HepG2 (cell line): ENCODE data around the gene WNT4. TPM values are rescaled to one million over a fixed set of nuclear protein-coding genes. Genes with fewer than 3 reads are reported as not detected.

Source experiments
- ATAC-seq: fragments of 200-7000 bp; cut with Tn5 transposase; 3 replicates; pipeline ENCODE4 v1.9.1; 2020; ENCODE audit warnings: mild to moderate bottlenecking, moderate library complexity
- Bru-seq: library from RNA; stranded (reverse); fragments of 400-500 nt; gene quantifications from one replicate; lab custom pipeline; 2021; lab: Mats Ljungman, UMichigan
- BruChase-seq, 2 experiments: library from RNA; stranded (reverse); fragments of 400-500 nt; gene quantifications; one replicate each; lab custom pipeline; 2021; lab: Mats Ljungman, UMichigan
- BruUV-seq: library from RNA; stranded (reverse); fragments of 400-500 nt; replicated peaks from 2 replicates; lab custom pipeline; 2021; lab: Mats Ljungman, UMichigan
- CTCF ChIA-PET: fragments of 300-600 bp; formaldehyde crosslinking; extraction: SDS; loops from one replicate; lab custom pipeline; 2021; ENCODE audit warnings: low total read pairs, inconsistent platforms, low intra/inter-chr PET ratio; lab: Yijun Ruan, JAX
- POLR2A ChIA-PET: fragments of 350-600 bp; sonication (Branson Sonifier 250); formaldehyde crosslinking; loops from one replicate; lab custom pipeline; 2020; ENCODE audit warnings: antibody characterized with exemption, inconsistent platforms; lab: Yijun Ruan, JAX
- DNase-seq: peaks from one replicate; pipeline ENCODE4 v3.0.0-alpha.2; 2015; ENCODE audit warnings: low spot score
- FAIRE-seq: peaks from 3 replicates; lab custom pipeline; 2011; peaks lifted over from hg19 to GRCh38; lab: Jason Lieb, UNC
- H2AFZ ChIP-seq: one replicate; pipeline ENCODE4 v1.6.1; 2011; ENCODE audit warnings: low read length, inconsistent platforms
- H3K27ac ChIP-seq: fragments of 300-600 bp; 3 replicates; pipeline ENCODE4 v1.8.0; 2011; ENCODE audit warnings: mixed run types, mild to moderate bottlenecking, mixed read lengths, low read length, inconsistent platforms; ENCODE audit not compliant: insufficient read depth; ENCODE audit errors: extremely low read length
- H3K27me3 ChIP-seq, 2 experiments: fragments of 200-600 bp in 1 of 2; 2 replicates in 1 of 2; 3 replicates in 1 of 2; pipeline versions ENCODE4 v1.6.0 to v1.8.0; 2011; ENCODE audit warnings: low read length in 2 of 2, mild to moderate bottlenecking in 2 of 2, moderate library complexity in 2 of 2, inconsistent platforms in 1 of 2; ENCODE audit not compliant: insufficient read depth in 2 of 2, control insufficient read depth in 1 of 2
- H3K36me3 ChIP-seq, 2 experiments: fragments of 200-600 bp in 1 of 2; replicated peaks in 1 of 2; 2 replicates in 1 of 2; 3 replicates in 1 of 2; pipeline versions ENCODE4 v1.5.1 to v1.8.0; 2011; ENCODE audit warnings: low read length in 2 of 2, inconsistent platforms in 1 of 2; ENCODE audit not compliant: insufficient read depth in 2 of 2, control insufficient read depth in 1 of 2
- H3K4me1 ChIP-seq: 2 replicates; pipeline ENCODE4 v1.5.1; 2012; ENCODE audit warnings: low read length, inconsistent platforms; ENCODE audit not compliant: insufficient read depth
- H3K4me2 ChIP-seq: 2 replicates; pipeline ENCODE4 v1.6.0; 2011; ENCODE audit warnings: low read depth, low read length, inconsistent platforms
- H3K4me3 ChIP-seq, 3 experiments: fragments of 200-600 bp in 1 of 3; sonication (generic), shearing (Covaris generic) in 1 of 3; replicated peaks in 1 of 3; 2 replicates each; pipeline ENCODE4 v1.5.1; 2011 to 2016; ENCODE audit warnings: low read length in 3 of 3, inconsistent platforms in 2 of 3, low read depth in 2 of 3, mild to moderate bottlenecking in 2 of 3, control low read depth in 1 of 3, mixed read lengths in 1 of 3; ENCODE audit not compliant: insufficient read depth in 1 of 3
- H3K79me2 ChIP-seq: one replicate; pipeline ENCODE4 v1.6.1; 2011; ENCODE audit warnings: low read length, inconsistent platforms; ENCODE audit not compliant: insufficient read depth
- H3K9ac ChIP-seq: 2 replicates; pipeline ENCODE4 v1.6.0; 2011; ENCODE audit warnings: mild to moderate bottlenecking, low read depth, low read length, inconsistent platforms; ENCODE audit not compliant: insufficient read depth
- H3K9me3 ChIP-seq: 2 replicates; pipeline ENCODE4 v1.5.1; 2012; ENCODE audit warnings: mild to moderate bottlenecking, low read length
- H4K20me1 ChIP-seq: 2 replicates; pipeline ENCODE4 v1.6.0; 2011; ENCODE audit warnings: inconsistent platforms, mild to moderate bottlenecking, low read length, moderate library complexity; ENCODE audit not compliant: insufficient read depth
- BCL6 ChIP-seq: IDR thresholded peaks from 2 replicates; pipeline ENCODE4 v1.6.1; 2016; ENCODE audit warnings: missing genetic modification reagents, missing compliant biosample characterization
- BRCA1 ChIP-seq: sonication (generic); formaldehyde crosslinking; IDR thresholded peaks from 2 replicates; pipeline ENCODE4 v1.4.0; 2020; ENCODE audit warnings: missing genetic modification reagents
- EZH2 ChIP-seq: conservative IDR thresholded peaks from 2 replicates; pipeline ENCODE4 v1.6.1; 2012; ENCODE audit warnings: mild to moderate bottlenecking, low read depth, low read length, moderate library complexity
- ZNF629 ChIP-seq: sonication (generic); formaldehyde crosslinking; conservative IDR thresholded peaks from 2 replicates; pipeline ENCODE4 v1.5.0; 2020; ENCODE audit warnings: missing genetic modification reagents
- WGBS: methylation state at CpG from one replicate; pipeline ENCODE4 v1.1.6; 2017; ENCODE audit warnings: low lambda C conversion rate; 5-methylcytosine and 5-hydroxymethylcytosine counted together
- in situ Hi-C: cut with HindIII; loops from 2 replicates; pipeline ENCODE4 v1.10.0; 2017; ENCODE audit warnings: low pct_unique_long_range_greater_than_20kb; ENCODE audit not compliant: extremely low pct_ligation_motif_present
- intact Hi-C: fragments of 100-400 bp; cut with micrococcal nuclease; formaldehyde crosslinking; loops from one replicate; pipeline ENCODE4 v1.10.0; 2022; ENCODE audit not compliant: unreplicated experiment
- long read RNA-seq, 2 experiments: library from RNA in 1 of 2; library from polyadenylated mRNA in 1 of 2; stranded (forward) in 1 of 2; unstranded in 1 of 2; transcript quantifications; one replicate each; pipeline ENCODE4 v2.0.0, GENCODE V29; 2019 to 2022
- polyA minus RNA-seq, 3 experiments: library from RNA; depleted of rRNA, polyadenylated mRNA; stranded (reverse); fragments of >200 nt; gene quantifications; 2 replicates each; pipeline ENCODE4 v1.2.3, GENCODE V29; 2011; ENCODE audit warnings: low replicate concordance in 1 of 3
- polyA plus RNA-seq, 8 experiments: library from polyadenylated mRNA; depleted of rRNA in 3 of 8; stranded (reverse) in 7 of 8; unstranded in 1 of 8; fragments of >200 nt; fragmentation: Illumina TruSeq in 4 of 8; extraction: Trizol in 4 of 8; gene quantifications; 2 replicates each; pipeline versions ENCODE4 v1.2.1 to v1.2.3, GENCODE V29; 2011 to 2016; ENCODE audit warnings: low read depth in 4 of 8, missing spikeins in 1 of 8, mixed read lengths in 1 of 8; ENCODE audit not compliant: insufficient read depth in 1 of 8
- total RNA-seq, 5 experiments: library from RNA; depleted of rRNA; stranded (reverse); fragments of >200 nt; fragmentation: Illumina TruSeq; extraction: Trizol; gene quantifications; 2 replicates each; pipeline ENCODE4 v1.2.3, GENCODE V29; 2016; ENCODE audit warnings: low read depth in 1 of 5
- TF ChIP-seq, protein P1 (sequence below): sonication (generic); formaldehyde crosslinking; IDR thresholded peaks from 2 replicates; pipeline ENCODE4 v1.4.0; 2020; ENCODE audit warnings: missing genetic modification reagents
- TF ChIP-seq, protein P2 (sequence below): sonication (generic); formaldehyde crosslinking; IDR thresholded peaks from 2 replicates; pipeline ENCODE4 v1.4.0; 2020; ENCODE audit warnings: missing genetic modification reagents

WNT4 gene
- not detected in 2 replicates for total RNA-seq (2016; rRNA removed; fragmentation: Illumina TruSeq; extraction: Trizol)
- not detected in 2 replicates for total RNA-seq (2016; cell fraction: cytosol; rRNA removed; fragmentation: Illumina TruSeq; extraction: Trizol; ENCODE audit: low read depth)
- total RNA-seq (2016; cell fraction: insoluble cytoplasmic fraction; rRNA removed; fragmentation: Illumina TruSeq; extraction: Trizol) = not detected in 2 replicates
- total RNA-seq (2016; cell fraction: membrane; rRNA removed; fragmentation: Illumina TruSeq; extraction: Trizol) = not detected in 2 replicates
- not detected in 2 replicates for total RNA-seq (2016; cell fraction: nucleus; rRNA removed; fragmentation: Illumina TruSeq; extraction: Trizol)
- not detected in 2 replicates for polyA plus RNA-seq (2011; rRNA removed)
- not detected in 2 replicates for polyA plus RNA-seq (2011; cell fraction: cytosol; rRNA removed)
- not detected in 2 replicates for polyA plus RNA-seq (2011; cell fraction: nucleus; rRNA removed)
- polyA plus RNA-seq (2012) = 0.05 and 0.11 TPM in 2 replicates
- polyA plus RNA-seq (2016; cell fraction: cytosol; fragmentation: Illumina TruSeq; extraction: Trizol; ENCODE audit: low read depth) = not detected in 2 replicates
- not detected in 2 replicates for polyA plus RNA-seq (2016; cell fraction: insoluble cytoplasmic fraction; fragmentation: Illumina TruSeq; extraction: Trizol; ENCODE audit: low read depth)
- polyA plus RNA-seq (2016; cell fraction: membrane; fragmentation: Illumina TruSeq; extraction: Trizol; ENCODE audit: low read depth) = not detected in 2 replicates
- polyA plus RNA-seq (2016; cell fraction: nucleus; fragmentation: Illumina TruSeq; extraction: Trizol; ENCODE audit: insufficient read depth, low read depth) = not detected in 2 replicates
- polyA minus RNA-seq (2011; rRNA and poly(A)+ RNA removed; ENCODE audit: low replicate concordance) = 0.12 TPM in 1 of 2 replicates, not detected in the other
- not detected in 2 replicates for polyA minus RNA-seq (2011; cell fraction: cytosol; rRNA and poly(A)+ RNA removed)
- not detected in 2 replicates for polyA minus RNA-seq (2011; cell fraction: nucleus; rRNA and poly(A)+ RNA removed)
- Bru-seq, nascent RNA = percentile 4 among the genes with signal in this experiment
- BruChase-seq, experiment 1, labeled RNA remaining after a 6-hour chase = not detected
- percentile 9 among the genes with signal in this experiment for BruChase-seq, experiment 2, labeled RNA remaining after a 2-hour chase
- long read RNA-seq, experiment 1 = 0 reads
- long read RNA-seq, experiment 2 = 0 reads

DNA sequence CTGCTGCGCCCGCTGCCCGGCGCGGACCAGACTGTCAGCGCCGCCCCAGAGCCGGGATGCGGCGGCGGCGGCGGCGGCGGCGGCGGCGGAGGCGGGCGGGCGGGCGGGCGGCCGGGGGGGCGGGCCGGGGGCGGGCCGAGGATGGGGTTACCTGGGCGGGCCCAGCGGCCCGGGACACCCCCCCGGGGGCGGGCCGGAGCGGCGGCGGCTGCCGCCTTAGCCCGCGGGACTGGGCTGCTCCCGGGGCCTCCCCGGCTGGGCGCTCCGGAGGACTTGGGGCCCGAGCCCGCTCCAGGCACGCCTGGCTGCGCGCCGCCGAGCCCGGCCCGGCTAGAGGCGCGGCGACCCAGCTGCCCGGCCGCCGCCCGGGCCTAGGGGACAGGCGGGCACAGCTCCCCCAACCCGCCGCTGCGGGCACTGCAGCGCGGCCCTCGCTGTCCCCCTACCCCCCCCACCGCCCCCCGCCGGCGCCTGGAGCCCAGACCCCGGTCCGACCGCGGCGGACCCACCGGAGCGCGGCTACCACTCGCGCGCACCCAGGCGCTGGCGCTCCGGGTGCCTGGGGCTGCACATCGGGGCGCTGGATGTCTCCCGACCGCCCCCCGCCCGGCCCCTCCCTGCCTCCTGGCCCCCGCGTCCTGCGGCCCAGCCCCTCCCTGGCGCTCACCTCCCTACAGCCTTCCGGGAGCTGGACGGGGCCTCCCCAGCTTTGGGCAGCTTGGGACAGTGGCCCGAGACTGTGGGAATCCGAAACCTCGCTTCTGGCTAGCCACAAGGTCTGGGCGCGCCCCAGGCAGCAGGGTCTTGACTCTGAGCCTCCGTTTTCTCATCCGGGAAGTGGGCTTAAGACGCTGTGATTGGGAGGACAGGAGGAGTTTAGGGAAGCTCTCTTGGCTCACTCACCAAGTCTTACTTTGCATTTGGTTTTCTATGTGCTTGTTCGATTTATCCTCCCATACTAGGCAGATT, at the start of gene WNT4:
Gene WNT4, minus strand, starts transcription at position 33 of the 969 bp plus-strand sequence. CDS start 175 bp downstream, outside the sequence.
- H3K4me2 ChIP-seq = peak within 1 kb of the TSS; percentile 51
- POLR2A ChIA-PET = no interaction called here
- no peaks in the 10 kb centered on the region for H3K79me2 ChIP-seq
- DNase-seq (no peak), FAIRE-seq (no peak), ATAC-seq (peak; percentile 53)
- no peak within 1 kb of the TSS for H3K27ac ChIP-seq
- H3K4me1 ChIP-seq = no peaks in the 10 kb centered on the region
- no peaks in the 10 kb centered on the region for H3K9me3 ChIP-seq
- no peak within 1 kb of the TSS for H3K9ac ChIP-seq
- no peak within 1 kb of the TSS for H2AFZ ChIP-seq
- WGBS = 14% methylated on average over 9 of the region's 106 CpGs
- BruUV-seq = no TSS peak
- intact Hi-C loops = no loop called here
- TF ChIP-seq, protein P1, sequence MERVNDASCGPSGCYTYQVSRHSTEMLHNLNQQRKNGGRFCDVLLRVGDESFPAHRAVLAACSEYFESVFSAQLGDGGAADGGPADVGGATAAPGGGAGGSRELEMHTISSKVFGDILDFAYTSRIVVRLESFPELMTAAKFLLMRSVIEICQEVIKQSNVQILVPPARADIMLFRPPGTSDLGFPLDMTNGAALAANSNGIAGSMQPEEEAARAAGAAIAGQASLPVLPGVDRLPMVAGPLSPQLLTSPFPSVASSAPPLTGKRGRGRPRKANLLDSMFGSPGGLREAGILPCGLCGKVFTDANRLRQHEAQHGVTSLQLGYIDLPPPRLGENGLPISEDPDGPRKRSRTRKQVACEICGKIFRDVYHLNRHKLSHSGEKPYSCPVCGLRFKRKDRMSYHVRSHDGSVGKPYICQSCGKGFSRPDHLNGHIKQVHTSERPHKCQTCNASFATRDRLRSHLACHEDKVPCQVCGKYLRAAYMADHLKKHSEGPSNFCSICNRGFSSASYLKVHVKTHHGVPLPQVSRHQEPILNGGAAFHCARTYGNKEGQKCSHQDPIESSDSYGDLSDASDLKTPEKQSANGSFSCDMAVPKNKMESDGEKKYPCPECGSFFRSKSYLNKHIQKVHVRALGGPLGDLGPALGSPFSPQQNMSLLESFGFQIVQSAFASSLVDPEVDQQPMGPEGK (CRISPR knock-in tag) = no peak
- TF ChIP-seq ZNF629 (peak; percentile 75), BCL6 (CRISPR knock-in tag) (peak; percentile 75), BRCA1 (CRISPR knock-in tag) (no peak), EZH2 (0 out of 2 replicates have a peak, but pooled peaks have one; percentile 76)
- TF ChIP-seq, protein P2, sequence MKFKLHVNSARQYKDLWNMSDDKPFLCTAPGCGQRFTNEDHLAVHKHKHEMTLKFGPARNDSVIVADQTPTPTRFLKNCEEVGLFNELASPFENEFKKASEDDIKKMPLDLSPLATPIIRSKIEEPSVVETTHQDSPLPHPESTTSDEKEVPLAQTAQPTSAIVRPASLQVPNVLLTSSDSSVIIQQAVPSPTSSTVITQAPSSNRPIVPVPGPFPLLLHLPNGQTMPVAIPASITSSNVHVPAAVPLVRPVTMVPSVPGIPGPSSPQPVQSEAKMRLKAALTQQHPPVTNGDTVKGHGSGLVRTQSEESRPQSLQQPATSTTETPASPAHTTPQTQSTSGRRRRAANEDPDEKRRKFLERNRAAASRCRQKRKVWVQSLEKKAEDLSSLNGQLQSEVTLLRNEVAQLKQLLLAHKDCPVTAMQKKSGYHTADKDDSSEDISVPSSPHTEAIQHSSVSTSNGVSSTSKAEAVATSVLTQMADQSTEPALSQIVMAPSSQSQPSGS (CRISPR knock-in tag) = no peak
- H3K4me3 ChIP-seq = no peak within 1 kb of the TSS; a peak in 1 of 6 replicates
- peaks cover 31 to 86% of the 10 kb centered on the region in 2 experiments for H3K27me3 ChIP-seq
- no peaks in the 10 kb centered on the region for H3K36me3 ChIP-seq
- in situ Hi-C loops = no loop called here
- peaks cover 36% of the 10 kb centered on the region for H4K20me1 ChIP-seq
- CTCF ChIA-PET = no interaction called here
